Ishikawa (cell line): ENCODE measurements around the gene SLC39A5.

Experiments used
- CEBPB ChIP-seq: IDR thresholded peaks from 2 replicates; pipeline ENCODE4 v1.6.1; 2012
- EP300 ChIP-seq: IDR thresholded peaks from 2 replicates; pipeline ENCODE4 v1.6.1; 2012; ENCODE audit warnings: borderline replicate concordance
- REST ChIP-seq: IDR thresholded peaks from 2 replicates; pipeline ENCODE4 v1.6.1; 2012; ENCODE audit warnings: low read depth, mild to moderate bottlenecking
- TAF1 ChIP-seq: IDR thresholded peaks from 2 replicates; pipeline ENCODE4 v1.6.1; 2012; ENCODE audit warnings: low read depth, mild to moderate bottlenecking

- TF ChIP-seq EP300 (no peak), CEBPB (no peak), TAF1 (no peak), REST (no peak)
Observed at GRCh38 chr12:56236091-56236490, 6.2 kb downstream of the SLC39A5 start.
